ENCODE measurements around the gene TTC29.

TTC29 gene

GRCh38 chr4:146883070-146883469 lies 62.6 kb downstream of the TTC29 start:
- Histone ChIP-seq H3K27ac (no peak overlapping the region), H3K4me3 (no peak overlapping the region)
- TF ChIP-seq, protein P1, sequence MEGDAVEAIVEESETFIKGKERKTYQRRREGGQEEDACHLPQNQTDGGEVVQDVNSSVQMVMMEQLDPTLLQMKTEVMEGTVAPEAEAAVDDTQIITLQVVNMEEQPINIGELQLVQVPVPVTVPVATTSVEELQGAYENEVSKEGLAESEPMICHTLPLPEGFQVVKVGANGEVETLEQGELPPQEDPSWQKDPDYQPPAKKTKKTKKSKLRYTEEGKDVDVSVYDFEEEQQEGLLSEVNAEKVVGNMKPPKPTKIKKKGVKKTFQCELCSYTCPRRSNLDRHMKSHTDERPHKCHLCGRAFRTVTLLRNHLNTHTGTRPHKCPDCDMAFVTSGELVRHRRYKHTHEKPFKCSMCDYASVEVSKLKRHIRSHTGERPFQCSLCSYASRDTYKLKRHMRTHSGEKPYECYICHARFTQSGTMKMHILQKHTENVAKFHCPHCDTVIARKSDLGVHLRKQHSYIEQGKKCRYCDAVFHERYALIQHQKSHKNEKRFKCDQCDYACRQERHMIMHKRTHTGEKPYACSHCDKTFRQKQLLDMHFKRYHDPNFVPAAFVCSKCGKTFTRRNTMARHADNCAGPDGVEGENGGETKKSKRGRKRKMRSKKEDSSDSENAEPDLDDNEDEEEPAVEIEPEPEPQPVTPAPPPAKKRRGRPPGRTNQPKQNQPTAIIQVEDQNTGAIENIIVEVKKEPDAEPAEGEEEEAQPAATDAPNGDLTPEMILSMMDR (IDR thresholded peaks at IDR 0.05): no peak
- no peak for DNase-seq (ENCODE audit: low spot score)

DNA sequence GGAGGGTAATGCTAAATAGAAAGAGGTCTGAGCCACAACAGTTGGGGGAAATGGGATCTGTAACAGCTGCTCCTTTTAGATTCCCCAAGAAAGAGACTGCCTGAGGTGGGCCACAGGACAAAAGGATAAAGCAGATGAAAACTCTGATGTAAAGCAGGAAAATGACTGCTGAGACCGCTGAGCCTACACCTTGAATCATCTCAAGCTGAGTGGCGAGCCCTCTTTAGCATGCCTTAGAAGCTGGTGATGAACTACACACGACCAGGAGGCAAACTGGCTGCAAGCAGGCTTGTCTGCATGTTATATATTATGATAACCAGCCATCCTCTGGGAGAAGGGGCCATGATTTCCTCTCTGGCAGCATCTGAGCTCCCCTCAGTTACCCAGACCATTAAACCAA lies 88.4 kb downstream of the TTC29 start:
- no peak for DNase-seq (ENCODE audit: low spot score)
- Histone ChIP-seq H3K4me3 (no peak overlapping the region), H3K27ac (no peak overlapping the region)
- TF ChIP-seq, protein P1 (IDR thresholded peaks at IDR 0.05): no peak

- DNase-seq (ENCODE audit: low spot score): no peak
- TF ChIP-seq, protein P1 (IDR thresholded peaks at IDR 0.05): no peak
- Histone ChIP-seq H3K27ac (no peak overlapping the region), H3K4me3 (no peak overlapping the region)
Observed at GRCh38 chr4:146855761-146856160, 89.9 kb downstream of the TTC29 start.

- TF ChIP-seq, protein P1 (IDR thresholded peaks at IDR 0.05): no peak
- Histone ChIP-seq H3K4me3 (no peak overlapping the region), H3K27ac (no peak overlapping the region)
- DNase-seq (ENCODE audit: low spot score): no peak
Observed at GRCh38 chr4:146852360-146852759, 93.3 kb downstream of the TTC29 start.

DNA sequence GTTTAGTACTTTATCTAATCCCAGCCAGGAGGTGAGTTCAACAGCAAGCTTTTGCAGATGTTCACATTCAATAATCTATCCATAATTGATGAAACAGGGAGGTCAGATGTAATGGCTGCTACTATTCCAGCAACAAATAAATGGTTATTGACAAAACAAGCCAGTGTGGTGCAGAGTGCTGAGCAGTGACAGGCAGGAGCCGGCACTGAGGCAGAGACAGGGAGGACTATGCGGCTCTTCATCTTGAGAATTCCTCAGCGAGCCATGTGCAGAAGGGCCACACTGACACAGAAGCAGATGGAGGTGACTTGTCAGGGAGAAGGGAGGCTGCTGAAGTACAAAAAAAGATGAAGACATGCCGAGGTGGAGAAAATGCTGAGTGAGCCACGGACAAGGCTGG lies 98.3 kb downstream of the TTC29 start:
- Histone ChIP-seq H3K4me3 (no peak overlapping the region), H3K27ac (no peak overlapping the region)
- TF ChIP-seq, protein P1 (IDR thresholded peaks at IDR 0.05): no peak
- DNase-seq (ENCODE audit: low spot score): no peak

DNA sequence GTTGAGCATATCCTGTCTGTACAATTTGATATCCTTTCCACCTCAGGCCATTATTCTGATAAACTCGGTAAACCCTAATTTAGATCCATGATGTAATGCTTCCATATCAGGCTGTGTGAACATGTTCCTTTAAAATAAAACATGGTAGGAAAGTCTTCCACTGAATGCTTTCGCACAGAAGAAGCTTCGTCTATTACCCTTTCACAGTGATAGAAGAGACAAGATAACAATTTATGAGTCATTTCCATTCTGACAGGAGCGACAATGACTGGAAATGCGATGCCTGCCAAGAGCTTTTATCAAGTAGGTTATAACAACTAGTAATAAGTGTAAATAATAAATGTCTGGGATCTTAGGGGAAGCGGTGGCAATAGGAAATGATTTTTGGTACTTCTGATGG lies 98.8 kb downstream of the TTC29 start:
- Histone ChIP-seq H3K27ac (no peak overlapping the region), H3K4me3 (no peak overlapping the region)
- DNase-seq (ENCODE audit: low spot score): no peak
- TF ChIP-seq, protein P1 (IDR thresholded peaks at IDR 0.05): no peak

GRCh38 chr4:146844761-146845160 lies 100.9 kb downstream of the TTC29 start:
- Histone ChIP-seq H3K27ac (no peak overlapping the region), H3K4me3 (no peak overlapping the region)
- DNase-seq (ENCODE audit: low spot score): no peak
- TF ChIP-seq, protein P1 (IDR thresholded peaks at IDR 0.05): no peak
